LNCaP clone FGC (cell line): ENCODE measurements around the gene COX11.

ENCODE experiments used
- DNase-seq: peaks from one replicate; pipeline ENCODE4 v3.0.0-alpha.2; 2011; ENCODE audit warnings: low read depth
- H3K4me3 ChIP-seq: 2 replicates; pipeline ENCODE4 v1.5.1; 2011; ENCODE audit warnings: mild to moderate bottlenecking, low read depth, low read length, control low read depth
- CTCF ChIP-seq: IDR thresholded peaks from 2 replicates; pipeline ENCODE4 v1.5.1; 2012; ENCODE audit warnings: mild to moderate bottlenecking; ENCODE audit not compliant: control insufficient read depth, insufficient read depth; ENCODE audit errors: extremely low read depth

COX11 gene

GRCh38 chr17:54919425-54919824 lies 49.0 kb downstream of the COX11 start:
- H3K4me3 ChIP-seq: no peak overlapping the region
- DNase-seq: no peak
- no peak for TF ChIP-seq CTCF

DNA sequence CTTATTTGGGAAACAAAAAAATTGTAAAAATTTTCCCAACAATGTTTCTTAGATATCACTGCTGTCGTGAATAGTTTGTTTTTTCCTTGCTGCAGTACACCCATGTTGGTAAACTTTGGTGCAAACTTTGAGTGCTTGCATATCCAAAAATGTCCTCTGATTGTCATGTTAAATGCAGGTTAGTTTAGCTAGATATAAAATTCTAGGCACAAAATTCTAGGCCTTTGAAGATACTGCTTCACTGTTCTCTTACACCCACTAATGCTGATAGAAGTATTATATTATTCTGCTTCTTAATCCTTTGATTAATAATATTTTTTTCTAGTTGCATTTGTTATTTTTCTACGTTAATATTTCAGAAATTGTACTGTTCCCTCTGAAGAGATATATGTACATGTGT lies 51.7 kb downstream of the COX11 start:
- TF ChIP-seq CTCF: no peak
- H3K4me3 ChIP-seq: no peak overlapping the region
- DNase-seq: no peak
